ENCODE data around the gene PLSCR3.

Gene PLSCR3

DNA sequence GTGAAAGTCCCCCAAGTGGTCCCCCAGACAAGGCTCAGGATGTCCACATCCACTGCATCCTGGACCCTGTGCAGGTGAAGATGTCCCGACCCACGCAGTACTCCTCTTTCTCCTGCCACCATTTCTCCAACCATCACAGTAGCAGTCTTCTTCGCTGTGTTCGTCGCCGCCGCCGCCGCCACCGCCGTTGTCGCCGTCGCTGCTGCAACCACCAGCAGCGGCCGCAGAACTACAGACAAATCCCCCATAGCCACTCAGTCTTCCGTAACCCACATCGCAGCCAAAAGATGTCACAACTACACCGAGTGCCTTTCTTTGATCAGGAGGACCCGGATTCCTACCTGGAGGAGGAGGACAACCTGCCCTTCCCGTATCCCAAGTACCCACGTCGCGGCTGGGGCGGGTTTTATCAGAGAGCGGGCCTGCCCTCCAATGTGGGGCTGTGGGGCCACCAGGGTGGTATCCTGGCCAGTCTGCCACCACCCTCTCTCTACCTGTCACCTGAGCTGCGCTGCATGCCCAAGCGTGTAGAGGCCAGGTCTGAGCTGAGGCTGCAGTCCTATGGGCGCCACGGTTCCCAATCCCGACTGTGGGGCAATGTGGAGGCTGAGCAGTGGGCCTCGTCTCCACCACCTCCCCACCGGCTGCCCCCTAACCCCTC is 32.0 kb upstream of the PLSCR3 start:
- no peak for DNase-seq

DNA sequence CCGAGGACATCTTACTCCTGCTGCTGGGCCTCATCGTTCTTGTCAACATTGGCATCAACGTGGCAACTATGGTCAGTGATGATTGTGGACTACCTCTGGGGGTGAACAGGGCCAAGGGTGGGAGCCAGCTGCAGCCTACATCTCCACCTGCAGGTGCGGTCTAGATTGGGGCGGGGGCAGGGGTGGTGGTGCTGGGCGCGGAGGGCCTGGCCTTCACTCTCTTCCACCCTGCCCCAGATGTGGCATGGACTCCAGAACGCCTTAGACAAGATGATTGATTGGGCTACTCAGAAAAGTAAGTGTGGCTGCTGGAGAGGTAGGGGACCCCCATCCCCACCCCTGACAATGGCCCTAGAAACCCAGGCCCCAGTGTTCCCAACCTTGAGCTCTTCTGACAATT is 31.4 kb upstream of the PLSCR3 start:
- no peak for DNase-seq

- no peak for DNase-seq
These were observed 31.0 kb upstream of the PLSCR3 start, which contains the start of gene SPEM2 for GRCh38 chr17:7425316-7425715. TSS of gene SPEM2 (plus strand) at chr17:7425616. CDS start at chr17:7425689, 73 bp downstream.

DNA sequence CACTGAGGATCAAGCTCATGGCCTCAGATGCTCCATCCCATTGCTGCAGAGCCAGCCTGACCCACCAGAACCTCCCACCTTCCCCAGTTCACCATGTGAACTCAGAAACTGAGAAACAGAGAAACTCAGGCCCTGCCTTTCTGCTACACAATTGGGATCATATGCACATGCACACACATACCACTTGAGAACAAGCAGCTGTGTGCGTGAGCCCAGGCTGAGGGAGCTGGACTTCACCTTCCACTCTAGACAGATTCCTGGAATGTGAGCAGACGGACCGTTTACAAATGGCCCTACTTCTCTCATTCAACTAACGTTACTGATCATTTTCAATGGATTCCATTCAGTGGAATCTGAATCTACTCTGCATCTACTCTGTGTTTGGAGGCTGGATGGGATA is 29.4 kb upstream of the PLSCR3 start:
- DNase-seq: no peak

- DNase-seq: no peak
These were observed 26.9 kb upstream of the PLSCR3 start for GRCh38 chr17:7421186-7421585.

GRCh38 chr17:7419819-7420610 is 25.7 kb upstream of the PLSCR3 start, which contains the start of gene SPEM1:
TSS of gene SPEM1 (plus strand) at chr17:7420324. CDS start at chr17:7420385, 61 bp downstream.
- no peak for DNase-seq

GRCh38 chr17:7418472-7419152 is 24.3 kb upstream of the PLSCR3 start:
- DNase-seq: no peak

DNA sequence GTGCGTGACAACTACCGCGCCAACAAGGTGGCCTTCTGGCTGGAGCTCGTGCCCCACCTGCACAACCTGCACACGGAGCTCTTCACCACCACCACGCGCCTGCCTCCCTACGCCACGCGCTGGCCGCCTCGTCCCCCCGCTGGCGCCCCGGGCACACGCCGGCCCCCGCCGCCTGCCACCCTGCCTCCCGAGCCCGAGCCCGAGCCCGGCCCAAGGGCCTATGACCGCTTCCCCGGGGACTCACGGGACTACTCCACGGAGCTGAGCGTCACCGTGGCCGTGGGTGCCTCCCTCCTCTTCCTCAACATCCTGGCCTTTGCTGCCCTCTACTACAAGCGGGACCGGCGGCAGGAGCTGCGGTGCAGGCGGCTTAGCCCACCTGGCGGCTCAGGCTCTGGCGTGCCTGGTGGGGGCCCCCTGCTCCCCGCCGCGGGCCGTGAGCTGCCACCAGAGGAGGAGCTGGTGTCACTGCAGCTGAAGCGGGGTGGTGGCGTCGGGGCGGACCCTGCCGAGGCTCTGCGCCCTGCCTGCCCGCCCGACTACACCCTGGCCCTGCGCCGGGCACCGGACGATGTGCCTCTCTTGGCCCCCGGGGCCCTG is 22.8 kb upstream of the PLSCR3 start:
- no peak for DNase-seq

- DNase-seq: no peak
These were observed 22.0 kb upstream of the PLSCR3 start for GRCh38 chr17:7416323-7416722.

- DNase-seq: no peak
These were observed 21.5 kb upstream of the PLSCR3 start for GRCh38 chr17:7415784-7416183.

DNA sequence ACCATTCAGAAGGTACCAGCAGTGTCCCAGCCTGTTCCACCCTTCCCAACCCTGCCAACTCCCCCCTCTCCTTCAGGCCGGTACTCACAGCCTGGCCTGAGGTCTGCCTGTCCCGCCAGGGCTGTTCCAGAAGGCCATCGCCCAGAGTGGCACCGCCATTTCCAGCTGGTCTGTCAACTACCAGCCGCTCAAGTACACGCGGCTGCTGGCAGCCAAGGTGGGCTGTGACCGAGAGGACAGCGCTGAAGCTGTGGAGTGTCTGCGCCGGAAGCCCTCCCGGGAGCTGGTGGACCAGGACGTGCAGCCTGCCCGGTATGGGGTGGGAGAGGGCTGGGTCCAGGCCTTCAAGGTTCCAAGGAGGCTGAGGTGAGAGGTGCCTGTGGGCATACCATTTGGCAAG is 20.5 kb upstream of the PLSCR3 start:
- DNase-seq: no peak

- peak; percentile 47 for DNase-seq
These were observed 19.1 kb upstream of the PLSCR3 start for GRCh38 chr17:7413346-7413985.

DNA sequence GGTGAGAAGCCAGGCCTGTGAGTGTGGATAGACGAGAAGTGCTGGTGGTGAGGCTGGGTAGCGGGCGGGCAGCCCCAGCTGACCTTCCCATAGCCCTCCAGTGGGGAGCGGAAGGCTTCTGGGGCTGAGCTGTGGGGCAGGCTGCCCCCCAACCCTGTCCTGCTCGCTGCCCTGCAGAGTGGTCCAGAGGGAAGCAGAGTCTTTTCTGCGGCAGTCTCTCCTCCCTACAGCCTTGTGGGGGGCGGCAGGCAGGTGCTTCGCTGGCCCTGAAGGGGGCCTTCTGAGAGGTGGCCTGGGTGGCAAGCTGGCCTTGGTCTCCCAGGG is 17.1 kb upstream of the PLSCR3 start:
- DNase-seq: no peak

GRCh38 chr17:7410634-7411426 is 16.5 kb upstream of the PLSCR3 start:
- no peak for DNase-seq

- DNase-seq: no peak
These were observed 15.4 kb upstream of the PLSCR3 start for GRCh38 chr17:7409716-7410115.

DNA sequence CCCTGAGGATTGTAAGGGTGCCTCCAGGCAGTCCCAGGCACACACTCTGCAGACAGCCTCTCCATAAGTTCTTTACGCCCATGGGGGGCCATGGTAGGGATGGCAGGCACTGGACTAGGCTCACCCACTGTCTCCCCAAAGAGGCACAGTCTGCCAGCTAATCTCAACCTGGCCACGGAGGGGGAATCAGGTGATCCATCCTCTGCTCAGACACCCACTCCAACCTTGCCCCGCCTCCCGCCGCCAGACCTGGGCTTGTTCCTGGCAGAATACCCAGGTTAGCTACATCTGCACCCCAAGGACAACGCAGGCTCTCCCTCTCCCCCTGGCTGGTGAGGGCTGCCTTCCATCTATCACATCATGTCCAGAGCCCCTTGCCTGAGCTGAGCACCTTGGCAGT is 14.5 kb upstream of the PLSCR3 start:
- no peak for DNase-seq

DNA sequence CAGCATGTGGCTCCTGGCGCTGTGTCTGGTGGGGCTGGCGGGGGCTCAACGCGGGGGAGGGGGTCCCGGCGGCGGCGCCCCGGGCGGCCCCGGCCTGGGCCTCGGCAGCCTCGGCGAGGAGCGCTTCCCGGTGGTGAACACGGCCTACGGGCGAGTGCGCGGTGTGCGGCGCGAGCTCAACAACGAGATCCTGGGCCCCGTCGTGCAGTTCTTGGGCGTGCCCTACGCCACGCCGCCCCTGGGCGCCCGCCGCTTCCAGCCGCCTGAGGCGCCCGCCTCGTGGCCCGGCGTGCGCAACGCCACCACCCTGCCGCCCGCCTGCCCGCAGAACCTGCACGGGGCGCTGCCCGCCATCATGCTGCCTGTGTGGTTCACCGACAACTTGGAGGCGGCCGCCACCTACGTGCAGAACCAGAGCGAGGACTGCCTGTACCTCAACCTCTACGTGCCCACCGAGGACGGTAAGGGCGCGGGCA is 14.0 kb upstream of the PLSCR3 start:
- DNase-seq: no peak

DNA sequence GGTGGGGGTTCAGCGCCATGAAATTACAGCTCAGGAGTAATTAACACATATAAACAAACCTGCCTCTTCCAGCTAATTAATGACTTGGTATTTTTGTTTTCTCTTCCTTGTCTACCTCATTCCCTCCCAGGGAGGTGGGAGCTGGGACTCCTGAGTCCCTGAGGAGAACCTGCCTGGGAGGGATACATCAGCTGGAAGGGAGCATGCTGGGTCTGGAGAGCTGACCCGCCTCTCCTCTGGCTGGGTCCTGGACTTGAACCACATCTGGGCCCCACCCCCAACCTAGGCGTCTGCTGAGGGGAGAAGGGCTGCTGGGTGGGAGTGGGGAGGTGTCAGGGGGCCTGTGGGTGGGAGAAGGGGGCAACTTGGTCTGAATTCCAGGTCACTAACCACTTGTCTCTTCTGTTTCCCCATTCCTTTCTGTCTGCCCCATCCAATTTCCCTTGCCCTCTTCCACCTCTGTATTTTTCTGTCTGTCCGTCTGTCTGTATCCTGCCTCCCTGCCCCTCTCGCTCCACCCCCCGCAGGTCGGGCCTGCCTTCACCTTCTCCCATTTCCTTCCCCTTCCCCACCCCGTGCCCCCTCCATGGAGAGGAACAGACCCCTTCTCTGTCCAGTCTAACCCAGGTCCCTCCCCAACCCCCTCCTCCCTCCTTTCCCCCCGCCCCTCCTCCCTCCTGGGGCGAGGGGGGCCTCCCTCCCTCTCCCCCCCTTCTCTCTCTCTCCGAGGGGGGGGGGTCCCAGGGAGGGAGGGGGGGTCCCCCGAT is 13.3 kb upstream of the PLSCR3 start, which contains the start of gene NLGN2:
NLGN2 (plus strand) TSS at position 361 of the 767 bp plus-strand sequence. CDS start 411 bp downstream, outside the sequence.
- DNase-seq: no peak

DNA sequence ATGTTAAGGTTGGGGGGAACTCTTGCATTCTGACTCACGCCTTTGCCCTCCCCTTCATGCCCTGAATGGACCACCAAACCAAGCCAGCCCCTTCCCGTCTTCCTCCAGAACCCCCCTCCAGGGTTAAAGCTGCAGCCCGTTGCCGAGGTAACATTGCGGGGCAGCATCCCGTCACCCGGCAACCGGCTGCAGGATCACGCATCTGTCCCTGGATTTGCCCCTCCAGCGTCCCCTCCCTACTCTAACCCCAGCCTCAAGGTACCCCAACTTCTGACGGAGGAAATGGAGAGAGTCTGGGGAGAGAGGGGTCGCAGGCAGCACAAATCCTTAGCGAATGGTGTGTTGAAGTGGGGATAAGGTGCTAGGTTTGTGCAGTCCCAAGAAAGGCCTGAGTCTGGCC is 12.8 kb upstream of the PLSCR3 start:
- DNase-seq: no peak

- DNase-seq: no peak
These were observed 12.0 kb upstream of the PLSCR3 start for GRCh38 chr17:7406235-7406825.
